ENCODE data around the gene ANKRD42.
A peak's percentile ranks its signal among the peaks of the same experiment; 100 is the strongest.

The ANKRD42 gene

GRCh38 chr11:83156144-83156995 lies 37.1 kb upstream of the ANKRD42 start:
- H3K27ac ChIP-seq: peak overlapping the region; percentile 98
- TF ChIP-seq CTCF (conservative IDR thresholded peaks at IDR 0.05): no peak
- TF ChIP-seq ZFX (IDR thresholded peaks at IDR 0.05): no peak

- no peak for TF ChIP-seq ZFX (IDR thresholded peaks at IDR 0.05)
- no peak for TF ChIP-seq CTCF (conservative IDR thresholded peaks at IDR 0.05)
- H3K27ac ChIP-seq: peak within 1 kb of the TSS; percentile 98
Observed at GRCh38 chr11:83156996-83157593, 36.4 kb upstream of the ANKRD42 start, which contains the start of gene PCF11. TSS of gene PCF11 (plus strand) at chr11:83157131. CDS start at chr11:83157440, 309 bp downstream.

GRCh38 chr11:83157594-83158356 lies 35.7 kb upstream of the ANKRD42 start:
- TF ChIP-seq CTCF (conservative IDR thresholded peaks at IDR 0.05): no peak
- TF ChIP-seq ZFX (IDR thresholded peaks at IDR 0.05): peak; percentile 50; the same call in 1 of the 2 replicates
- H3K27ac ChIP-seq: peak overlapping the region; percentile 98

- TF ChIP-seq CTCF (conservative IDR thresholded peaks at IDR 0.05) (no peak), ZFX (IDR thresholded peaks at IDR 0.05) (no peak)
- peak overlapping the region; percentile 98 for H3K27ac ChIP-seq
Observed at GRCh38 chr11:83158357-83158786, 35.1 kb upstream of the ANKRD42 start.

- H3K27ac ChIP-seq: no peak overlapping the region
- no peak for TF ChIP-seq ZFX (IDR thresholded peaks at IDR 0.05)
- TF ChIP-seq CTCF (conservative IDR thresholded peaks at IDR 0.05): no peak
Observed at GRCh38 chr11:83158965-83159901, 34.3 kb upstream of the ANKRD42 start.

GRCh38 chr11:83159902-83160865 lies 33.3 kb upstream of the ANKRD42 start:
- TF ChIP-seq CTCF (conservative IDR thresholded peaks at IDR 0.05) (no peak), ZFX (IDR thresholded peaks at IDR 0.05) (no peak)
- H3K27ac ChIP-seq: peak overlapping the region; percentile 39; the same call in 1 of the 2 replicates
